Amygdala (tissue), 56 donors: ENCODE results near the gene AMT.
"Not testable (repeated sequence)": the region's sequence is repeated elsewhere in the genome, so short reads cannot be mapped to it uniquely, and the experiment has no call there.

Experiments
- DNase-seq, 56 donors: peaks; one replicate each; lab custom pipeline; 2025; lab: John Stamatoyannopoulos, UW

AMT gene

DNA sequence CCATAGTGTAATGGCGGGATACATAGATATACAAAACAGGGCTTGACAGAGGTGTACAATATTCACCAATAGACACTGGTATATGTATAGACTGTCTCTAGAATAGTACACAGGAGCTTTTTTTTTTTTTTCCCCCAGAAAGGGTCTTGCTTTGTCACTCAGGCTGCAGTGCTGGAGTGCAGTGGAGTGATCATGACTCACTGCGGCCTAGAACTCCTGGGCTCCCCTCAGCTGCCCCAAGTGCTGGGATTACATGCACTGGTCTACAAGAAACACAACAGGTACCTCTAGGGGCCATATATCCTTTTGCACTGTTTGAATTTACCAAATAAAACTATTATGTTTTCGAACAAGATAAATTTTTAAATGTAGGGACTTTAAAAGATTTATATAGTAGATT is 22.8 kb downstream of the AMT start:
- DNase-seq: no peak

DNA sequence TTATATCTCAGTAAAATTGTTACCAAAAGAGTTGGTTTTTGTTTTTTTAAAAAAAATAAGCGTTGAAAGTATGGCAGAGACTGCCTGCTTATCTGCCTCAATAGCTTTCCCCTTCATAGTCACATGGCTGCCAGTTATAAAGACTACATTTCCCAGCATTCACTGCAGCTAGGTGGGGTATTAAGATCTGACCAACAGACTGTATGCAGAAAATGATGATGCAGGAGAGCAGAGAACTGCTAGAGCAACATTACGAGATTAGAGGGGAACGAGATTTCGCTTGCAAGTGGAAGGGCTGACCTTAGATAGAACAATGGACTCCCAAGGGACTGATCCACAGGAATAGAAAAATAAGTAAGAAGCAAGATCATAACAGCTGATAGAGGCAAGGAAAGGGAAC is 24.8 kb downstream of the AMT start:
- DNase-seq: peak in 8 of 56 donors; percentile 4 to 42 (median 18)

DNA sequence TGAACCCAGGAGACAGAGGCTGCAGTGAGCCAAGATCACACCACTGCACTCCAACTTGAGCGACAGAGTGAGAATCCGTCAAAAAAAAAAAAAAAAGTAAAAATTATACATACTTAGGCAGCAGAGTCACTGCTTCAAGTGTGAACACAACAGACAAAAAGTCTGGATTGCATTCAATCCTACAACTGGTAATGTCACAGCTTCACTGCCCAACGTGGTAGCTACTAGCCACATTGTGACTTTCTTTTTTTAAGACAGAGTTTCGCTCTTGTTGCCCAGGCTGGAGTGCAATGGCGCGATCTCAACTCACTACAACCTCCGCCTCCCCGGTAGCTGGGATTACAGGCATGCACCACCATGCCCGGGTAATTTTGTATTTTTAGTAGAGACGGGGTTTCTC is 31.0 kb downstream of the AMT start:
- not testable (repeated sequence) for DNase-seq

DNA sequence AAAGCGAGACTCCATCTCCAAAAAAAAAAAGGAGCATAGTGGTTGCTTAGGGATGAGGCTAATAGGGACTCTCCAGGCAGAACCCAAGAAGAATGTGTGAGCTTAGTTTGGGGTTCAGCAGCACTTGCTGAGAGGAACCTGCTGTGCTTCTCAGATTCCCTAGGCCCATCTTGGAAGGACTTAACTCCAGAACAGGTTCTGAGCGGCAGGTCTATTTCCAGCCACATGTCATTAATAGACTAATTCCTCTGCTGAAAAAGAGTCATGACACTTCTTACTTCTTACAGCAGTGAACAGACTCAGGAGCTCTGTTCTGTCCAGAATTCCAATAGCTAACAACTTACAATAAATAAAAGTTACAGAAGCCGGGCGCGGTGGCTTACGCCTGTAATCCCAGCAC is 33.0 kb downstream of the AMT start:
- no peak for DNase-seq

DNA sequence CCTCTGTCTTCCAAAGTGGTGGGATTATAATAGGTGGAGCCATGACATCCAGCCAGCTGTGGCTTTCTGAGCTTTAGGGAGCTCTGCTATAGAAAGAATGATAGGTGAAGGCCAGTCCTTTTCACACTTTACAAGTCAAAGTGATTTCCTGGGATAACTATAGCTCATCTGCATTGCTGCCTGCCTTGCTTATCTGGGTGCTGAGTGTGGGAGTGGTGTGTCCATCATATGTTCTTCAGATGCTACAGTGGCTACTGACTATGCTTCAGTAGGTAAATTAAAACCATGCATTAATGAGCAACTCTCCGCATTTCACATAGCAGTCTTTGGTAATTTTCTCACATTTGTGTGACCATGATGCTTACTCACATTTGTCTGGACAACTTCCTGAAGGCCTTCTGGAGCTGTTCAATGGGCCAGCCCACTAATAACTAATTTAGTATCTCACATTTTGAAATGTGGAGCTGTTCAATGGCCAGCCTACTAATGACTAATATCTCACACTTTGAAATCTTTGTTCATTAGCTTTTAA is 33.9 kb downstream of the AMT start:
- no peak for DNase-seq

DNA sequence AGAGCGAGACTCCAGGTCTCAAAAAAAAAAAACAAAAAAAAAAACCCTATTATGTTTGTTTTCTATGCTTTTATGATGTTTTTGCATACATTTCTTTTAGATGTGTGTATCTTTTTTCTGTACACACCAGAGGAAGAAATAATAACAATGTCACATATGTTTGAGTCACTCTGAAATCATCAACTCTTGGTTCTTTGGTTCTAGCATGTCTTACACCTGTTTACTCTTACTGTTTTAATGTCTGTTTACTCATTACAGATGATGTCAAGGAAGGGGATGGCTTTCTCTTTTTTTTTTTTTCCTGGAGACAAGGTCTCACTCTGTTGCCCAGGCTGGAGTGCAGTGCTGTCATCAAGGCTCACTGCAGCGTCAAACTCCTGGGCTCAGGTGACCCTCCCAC is 34.6 kb downstream of the AMT start:
- DNase-seq: no peak

DNA sequence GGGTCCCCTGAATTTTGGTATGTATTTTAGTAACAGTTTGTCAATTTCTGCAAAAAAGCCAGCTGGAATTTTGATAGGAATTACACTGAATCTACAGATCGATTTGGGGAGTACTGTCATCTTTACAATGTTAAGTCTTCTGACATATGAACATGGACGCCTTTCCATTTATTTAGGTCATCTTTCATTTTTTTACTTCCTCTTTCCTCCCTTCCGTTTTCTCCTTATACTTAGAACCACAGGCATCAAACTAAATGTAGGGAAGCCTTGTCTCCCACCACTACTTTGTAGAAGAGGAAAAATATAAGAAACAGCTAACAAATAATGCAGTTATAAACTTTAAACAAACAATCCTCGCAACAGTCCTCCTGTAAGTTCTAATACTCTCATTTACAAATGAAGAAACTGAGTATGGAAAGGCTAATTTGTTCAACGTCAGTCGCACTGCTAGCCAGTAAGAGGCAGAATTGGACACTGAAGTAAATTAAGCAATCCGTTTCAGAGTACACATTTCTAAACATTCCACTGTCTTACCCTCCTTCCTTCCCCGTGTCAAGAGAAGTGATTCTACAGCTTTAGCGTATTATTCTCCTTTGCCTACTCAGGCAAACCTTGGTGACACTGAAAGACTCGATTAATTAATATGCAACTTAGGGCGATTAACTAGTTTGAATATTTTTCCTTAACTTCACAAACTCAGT is 36.1 kb downstream of the AMT start:
- DNase-seq: no peak

DNA sequence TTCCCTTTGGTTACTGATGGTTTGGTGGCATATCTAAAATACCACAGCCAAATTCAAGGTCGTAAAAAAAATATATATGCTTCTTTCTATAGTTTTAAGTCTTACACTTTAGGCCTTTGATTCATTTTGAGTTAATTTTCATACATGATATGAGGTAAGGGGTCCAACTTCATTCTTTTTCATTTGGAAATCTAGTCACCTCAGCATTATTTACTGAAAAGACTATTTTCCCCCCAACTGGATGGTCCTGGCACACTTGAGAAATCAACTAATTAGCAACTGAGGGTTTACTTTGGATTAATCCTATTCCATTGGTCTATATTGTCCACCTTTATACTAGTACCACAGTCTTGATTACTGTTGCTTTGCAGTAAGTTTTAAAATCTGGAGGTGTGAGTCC is 36.7 kb downstream of the AMT start:
- no peak for DNase-seq

DNA sequence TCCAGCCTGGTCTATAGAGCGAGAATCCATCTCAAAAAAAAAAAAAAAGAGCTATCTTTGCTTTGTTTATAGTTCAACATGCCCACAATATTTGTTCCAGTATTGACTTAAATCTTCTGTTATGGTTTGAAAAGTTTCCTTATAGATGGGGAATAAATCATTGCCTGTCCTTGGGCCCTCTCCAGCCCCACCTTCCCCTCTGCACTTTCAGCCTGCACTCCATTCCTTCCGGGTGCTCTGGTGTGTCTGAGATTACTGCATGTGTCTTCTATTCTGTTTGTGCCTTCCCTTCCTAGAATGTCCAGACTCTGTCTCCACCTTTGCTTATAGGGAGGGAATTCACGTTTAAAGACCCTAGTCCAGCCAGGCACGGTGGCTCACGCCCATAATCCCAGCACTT is 38.9 kb downstream of the AMT start:
- DNase-seq: no peak

DNA sequence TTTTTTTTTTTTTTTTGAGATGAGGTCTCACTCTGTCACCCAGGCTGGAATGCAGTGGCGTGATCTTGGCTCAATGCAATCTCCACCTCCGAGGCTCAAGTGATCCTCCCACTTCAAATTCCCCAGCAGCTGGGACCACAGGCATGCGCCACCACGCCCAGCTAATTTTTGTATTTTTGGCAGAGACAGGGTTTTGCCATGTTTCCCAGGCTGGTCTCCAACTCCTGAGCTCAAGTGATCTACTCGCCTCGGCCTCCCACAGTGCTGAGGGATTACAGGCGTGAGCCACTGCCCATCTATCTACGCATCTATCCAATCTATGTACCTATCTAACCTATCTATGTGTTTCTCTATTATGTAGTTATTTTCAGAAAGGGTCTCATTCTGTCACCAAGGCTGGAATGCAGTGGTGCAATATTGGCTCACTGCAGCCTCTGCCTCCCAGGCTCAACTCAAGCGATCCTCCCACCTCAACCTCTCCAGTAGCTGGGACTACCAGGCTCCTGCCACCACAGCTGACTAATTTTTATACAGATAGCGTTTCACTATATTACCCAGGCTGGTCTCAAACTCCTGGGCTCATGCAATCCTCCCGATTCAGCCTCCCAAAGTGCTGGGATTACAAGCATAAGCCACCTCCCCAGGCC is 43.9 kb downstream of the AMT start:
- no peak for DNase-seq

- DNase-seq: no peak
Observed at GRCh38 chr3:49377483-49377882, 44.8 kb downstream of the AMT start.

- DNase-seq: no peak
Observed at GRCh38 chr3:49371946-49372345, 50.3 kb downstream of the AMT start.

GRCh38 chr3:49370585-49371290 is 51.5 kb downstream of the AMT start:
- no peak for DNase-seq
